IPS-NIHi7 (cell line): ENCODE measurements around the gene RAX.

Experiments
- DNase-seq: peaks from one replicate; pipeline ENCODE4 v3.0.0; 2012; ENCODE audit warnings: mixed read lengths; ENCODE audit errors: extremely low spot score

The RAX gene

GRCh38 chr18:59272891-59273758, at the start of gene RAX:
Gene RAX, minus strand, starts transcription at chr18:59273454. Its CDS starts 248 bp downstream, at chr18:59273206.
- peak; percentile 95 for DNase-seq

- DNase-seq = no peak
Measured at GRCh38 chr18:59318460-59319050, 45.3 kb upstream of the RAX start, which contains the start of gene CPLX4. Gene CPLX4, minus strand, starts transcription at chr18:59318649. Its CDS starts 187 bp downstream, at chr18:59318462.

GRCh38 chr18:59311631-59312030, 38.4 kb upstream of the RAX start:
- DNase-seq = no peak

GRCh38 chr18:59308938-59309260, 35.6 kb upstream of the RAX start:
- no peak for DNase-seq

- DNase-seq = peak; percentile 91
Measured at GRCh38 chr18:59308248-59308937, 35.1 kb upstream of the RAX start.

- DNase-seq = no peak
Measured at GRCh38 chr18:59306640-59307039, 33.4 kb upstream of the RAX start.

- no peak for DNase-seq
Measured at GRCh38 chr18:59305295-59305694, 32.0 kb upstream of the RAX start.

- no peak for DNase-seq
Measured at GRCh38 chr18:59303656-59304195, 30.5 kb upstream of the RAX start.

GRCh38 chr18:59303006-59303405, 29.8 kb upstream of the RAX start:
- no peak for DNase-seq

- DNase-seq = no peak
Measured at GRCh38 chr18:59301929-59302328, 28.7 kb upstream of the RAX start.

- no peak for DNase-seq
Measured at GRCh38 chr18:59300676-59301285, 27.5 kb upstream of the RAX start.

GRCh38 chr18:59298871-59299270, 25.6 kb upstream of the RAX start:
- no peak for DNase-seq

- no peak for DNase-seq
Measured at GRCh38 chr18:59293317-59293716, 20.1 kb upstream of the RAX start.

- DNase-seq = no peak
Measured at GRCh38 chr18:59286341-59286740, 13.1 kb upstream of the RAX start.

- DNase-seq = no peak
Measured at GRCh38 chr18:59282341-59282740, 9.1 kb upstream of the RAX start.

GRCh38 chr18:59279722-59280121, 6.5 kb upstream of the RAX start:
- no peak for DNase-seq

GRCh38 chr18:59279193-59279592, 5.9 kb upstream of the RAX start:
- no peak for DNase-seq

GRCh38 chr18:59278793-59279192, 5.5 kb upstream of the RAX start:
- DNase-seq = no peak

- DNase-seq = no peak
Measured at GRCh38 chr18:59276047-59276446, 2.8 kb upstream of the RAX start.

GRCh38 chr18:59275406-59275949, 2.2 kb upstream of the RAX start:
- DNase-seq = no peak

GRCh38 chr18:59274533-59274928, 1.3 kb upstream of the RAX start:
- no peak for DNase-seq
